ENCODE results near the gene MAFG.

GRCh38 chr17:81899514-81900166 is 27.9 kb downstream of the MAFG start:
- no peak for TF ChIP-seq CTCF (conservative IDR thresholded peaks at IDR 0.05; ENCODE audit: low read depth in 2 of 2)
- TF ChIP-seq REST (IDR thresholded peaks at IDR 0.05; ENCODE audit: unreplicated experiment) = no peak
- TF ChIP-seq POLR2AphosphoS5 (IDR thresholded peaks at IDR 0.05; ENCODE audit: low read depth) = no peak
- no peak for TF ChIP-seq ETS1 (IDR thresholded peaks at IDR 0.05)
- TF ChIP-seq EZH2 (IDR thresholded peaks at IDR 0.05; ENCODE audit: low read depth, unreplicated experiment) = no peak
- TF ChIP-seq JUNB (IDR thresholded peaks at IDR 0.05; ENCODE audit: unreplicated experiment) = no peak
- no peak for TF ChIP-seq EZH2phosphoT487 (IDR thresholded peaks at IDR 0.05; ENCODE audit: unreplicated experiment)
- TF ChIP-seq NANOG (IDR thresholded peaks at IDR 0.05; ENCODE audit: borderline replicate concordance) = no peak
- TF ChIP-seq CREB1 (CRISPR knock-in tag; IDR thresholded peaks at IDR 0.05; ENCODE audit: low read depth) = no peak
- no peak for TF ChIP-seq ZNF114 (CRISPR knock-in tag; IDR thresholded peaks at IDR 0.05)
